SH-SY5Y (cell line): ENCODE results near the gene SGMS1.

Experiments used
- GATA2 ChIP-seq: IDR thresholded peaks from 2 replicates; pipeline ENCODE4 v1.6.1; 2011; ENCODE audit warnings: mild to moderate bottlenecking, low read depth, low read length
- GATA3 ChIP-seq: IDR thresholded peaks from 2 replicates; pipeline ENCODE4 v1.6.1; 2011; ENCODE audit warnings: low read depth, mild to moderate bottlenecking, low read length, moderate library complexity

- no peak for TF ChIP-seq GATA2
- TF ChIP-seq GATA3, result no peak
Observed at GRCh38 chr10:50326757-50327701, 296.7 kb downstream of the SGMS1 start.
